GM12892 (cell line): ENCODE data around the gene IFNA10. TPM values are rescaled to one million over a fixed set of nuclear protein-coding genes. Genes with fewer than 3 reads are reported as not detected.
A peak's percentile ranks its signal among the peaks of the same experiment; 100 is the strongest.
"Not testable (repeated sequence)": the region's sequence is repeated elsewhere in the genome, so short reads cannot be mapped to it uniquely, and the experiment has no call there.

Experiments
- DNase-seq: peaks from one replicate; pipeline ENCODE4 v3.0.0; 2011; ENCODE audit not compliant: insufficient read length
- FAIRE-seq: peaks from 2 replicates; lab custom pipeline; 2011; peaks lifted over from hg19 to GRCh38; lab: Jason Lieb, UNC
- POLR2A ChIP-seq: IDR thresholded peaks from 2 replicates; pipeline ENCODE4 v1.6.1; 2011; ENCODE audit warnings: low read depth, low read length, control low read depth
- POLR2AphosphoS5 ChIP-seq: IDR thresholded peaks from 2 replicates; pipeline ENCODE4 v1.6.1; 2011; ENCODE audit warnings: low read depth, low read length, control low read depth
- TAF1 ChIP-seq: IDR thresholded peaks from 2 replicates; pipeline ENCODE4 v1.6.1; 2011; ENCODE audit warnings: low read depth, mild to moderate bottlenecking, control low read depth, low read length, borderline replicate concordance
- polyA plus RNA-seq: library from polyadenylated mRNA; unstranded; fragments of >200 nt; gene quantifications from one replicate; pipeline ENCODE4 v1.2.1, GENCODE V29; 2012; ENCODE audit warnings: missing spikeins, inconsistent platforms; ENCODE audit not compliant: missing spikeins

IFNA10 gene
- not detected for polyA plus RNA-seq

DNA sequence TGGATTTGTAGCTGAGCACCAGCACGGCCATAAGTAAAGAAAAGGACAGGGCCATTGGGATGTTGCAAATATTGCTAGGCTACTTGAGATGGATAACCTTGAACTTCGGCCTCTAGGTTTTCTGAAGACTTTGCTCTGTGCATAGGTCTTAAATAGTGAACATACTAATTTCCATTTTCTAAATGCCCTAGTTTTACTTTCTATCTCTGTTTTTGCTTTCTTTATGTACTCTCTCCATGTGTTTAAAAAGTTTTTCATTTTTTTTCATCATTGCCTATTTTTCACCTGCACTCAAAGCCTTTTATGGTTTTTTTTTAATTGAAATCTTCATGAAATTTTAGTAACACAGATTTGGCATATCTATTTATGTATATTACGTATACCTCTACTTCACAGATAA is at the start of gene IFNA10:
TSS of gene IFNA10 (minus strand) at position 101 of the 400 bp plus-strand sequence. CDS start at position 55, 46 bp downstream.
- FAIRE-seq, DNase-seq: not testable (repeated sequence)

DNA sequence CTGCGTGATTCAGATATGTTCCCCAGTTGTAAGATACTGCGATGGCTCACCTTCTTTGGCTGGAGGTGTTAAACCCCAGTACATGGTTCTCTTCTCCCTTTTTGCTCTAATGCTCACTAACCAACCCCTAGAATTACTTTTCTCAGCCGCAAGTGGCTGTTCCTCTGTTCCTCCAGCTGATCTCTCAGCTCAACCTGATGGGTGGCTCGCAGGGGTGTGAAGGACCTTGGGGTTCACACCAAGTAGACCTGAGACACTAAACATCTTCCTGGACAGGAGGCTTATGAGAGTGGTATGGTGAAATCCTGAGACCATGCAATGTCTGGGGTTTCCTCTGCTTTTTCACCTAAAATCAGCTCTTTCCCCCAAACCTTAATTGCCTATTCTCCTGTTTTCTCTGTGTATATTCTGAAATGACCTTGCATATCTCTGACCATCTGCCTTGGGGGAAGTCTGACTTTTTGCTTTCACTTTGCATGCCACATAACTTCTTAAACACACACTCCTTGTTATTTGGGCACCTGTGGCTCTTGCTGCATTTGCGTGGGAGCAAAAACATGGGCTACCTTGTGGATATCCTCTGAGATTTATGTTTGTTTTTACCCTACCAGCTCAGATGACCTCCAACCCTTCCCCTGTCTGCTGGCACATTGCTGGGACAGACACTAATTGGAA is 48.7 kb upstream of the IFNA10 start:
- DNase-seq = no peak
- no peak for TF ChIP-seq POLR2AphosphoS5
- TF ChIP-seq TAF1 = no peak
- FAIRE-seq = no peak

DNA sequence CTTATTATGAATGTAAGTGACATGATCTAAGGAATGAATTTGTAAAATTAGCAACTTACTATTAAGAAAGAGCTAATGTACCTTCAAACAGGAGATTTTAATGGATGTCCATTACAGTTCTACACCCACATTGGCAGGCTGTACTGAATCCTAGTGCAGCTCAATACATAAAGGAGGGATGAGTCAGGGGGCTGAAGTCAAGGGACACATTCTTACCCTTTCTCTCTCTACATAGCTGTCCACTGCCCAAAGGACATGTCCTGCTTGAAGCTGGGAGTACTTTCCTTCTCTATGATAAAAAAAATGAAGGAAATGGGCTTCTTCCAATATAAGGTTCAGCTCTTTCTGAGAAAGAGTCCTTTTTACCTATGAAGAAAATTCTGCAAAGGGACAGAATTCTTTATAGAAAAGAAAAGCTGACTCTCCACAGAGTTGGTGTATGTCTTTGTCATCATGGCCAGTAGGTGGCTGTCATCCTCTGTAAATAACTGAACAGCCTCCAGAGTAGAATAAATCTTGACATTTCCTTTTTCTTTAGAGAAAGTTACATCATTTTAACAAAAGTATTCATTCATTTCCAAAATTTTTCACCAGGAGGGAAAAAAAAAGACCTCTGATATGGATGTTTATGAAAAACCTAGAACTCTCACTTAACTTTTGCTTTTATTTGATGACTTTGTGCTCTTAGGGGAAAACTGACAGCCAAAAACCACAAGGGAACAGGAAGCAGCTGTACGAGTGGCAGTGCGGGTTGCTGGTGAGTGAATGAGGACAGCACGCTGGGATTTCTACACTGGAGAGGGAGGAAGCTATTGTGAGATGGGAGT is 46.0 kb upstream of the IFNA10 start:
- DNase-seq (no peak), FAIRE-seq (no peak)
- TF ChIP-seq POLR2A = no peak
- TF ChIP-seq TAF1 = no peak
- no peak for TF ChIP-seq POLR2AphosphoS5

DNA sequence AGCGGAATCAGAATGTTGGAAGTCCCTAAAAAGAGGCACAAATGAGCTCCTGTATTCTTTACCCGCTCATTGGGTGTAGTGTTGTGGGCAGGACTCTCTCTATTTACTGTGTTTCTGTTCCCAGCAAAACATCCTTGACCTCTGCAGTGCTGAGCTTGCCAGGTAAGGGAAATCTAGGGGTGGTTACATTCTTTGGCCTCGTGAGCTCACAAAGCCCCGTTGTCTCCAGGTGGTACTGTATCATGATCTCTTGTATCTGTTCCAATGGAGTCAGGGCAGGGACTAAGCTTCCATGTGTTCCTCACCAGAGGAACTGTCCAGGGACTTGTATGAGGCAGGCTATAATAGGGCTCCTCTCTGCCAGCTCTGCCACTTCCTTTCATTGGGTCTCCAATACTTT is 44.7 kb upstream of the IFNA10 start:
- FAIRE-seq (no peak), DNase-seq (no peak)
- no peak for TF ChIP-seq POLR2A
- TF ChIP-seq TAF1 = no peak
- TF ChIP-seq POLR2AphosphoS5 = no peak

DNA sequence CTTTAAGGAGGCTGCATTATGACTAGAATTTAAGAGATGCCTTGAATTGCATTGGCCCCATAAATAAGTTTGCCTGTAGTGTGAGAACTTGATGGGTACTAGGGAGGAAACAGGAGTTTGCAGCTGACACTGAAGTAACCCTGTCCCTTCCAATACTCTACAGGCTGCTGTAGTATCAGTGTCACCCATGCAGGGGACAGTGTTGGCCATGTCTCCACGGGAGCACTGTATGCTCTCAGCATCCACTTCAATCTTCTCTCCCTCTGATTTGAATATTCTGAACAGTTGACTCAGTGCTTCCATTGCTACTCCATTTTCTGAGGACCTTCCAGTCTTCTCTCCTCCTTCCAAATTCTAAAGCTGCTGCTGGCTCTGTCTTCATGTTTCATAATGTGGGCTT is 44.2 kb upstream of the IFNA10 start:
- DNase-seq (no peak), FAIRE-seq (peak; percentile 33)
- no peak for TF ChIP-seq POLR2A
- TF ChIP-seq TAF1 = no peak

DNA sequence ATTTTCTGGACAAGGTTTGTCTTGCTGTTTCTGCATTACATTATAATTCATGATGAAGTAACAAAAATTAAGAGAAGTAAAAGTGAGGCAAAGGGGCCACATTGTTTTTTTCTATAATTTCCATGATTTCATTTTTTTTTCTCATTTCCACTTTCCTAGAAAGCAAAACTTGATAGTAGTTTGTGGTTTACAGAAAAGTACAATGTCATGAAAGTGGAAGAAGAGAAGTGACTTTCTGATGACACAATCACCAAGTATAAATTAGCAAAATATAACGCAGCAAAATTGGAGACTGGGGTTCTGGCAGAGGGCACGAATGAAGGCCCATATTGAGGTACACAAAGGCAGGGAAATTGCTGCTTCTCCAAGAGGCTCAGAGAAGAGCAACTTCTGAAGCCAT is 37.9 kb upstream of the IFNA10 start:
- no peak for TF ChIP-seq POLR2AphosphoS5
- no peak for TF ChIP-seq POLR2A
- TF ChIP-seq TAF1 = no peak
- no peak for DNase-seq
- FAIRE-seq = no peak

DNA sequence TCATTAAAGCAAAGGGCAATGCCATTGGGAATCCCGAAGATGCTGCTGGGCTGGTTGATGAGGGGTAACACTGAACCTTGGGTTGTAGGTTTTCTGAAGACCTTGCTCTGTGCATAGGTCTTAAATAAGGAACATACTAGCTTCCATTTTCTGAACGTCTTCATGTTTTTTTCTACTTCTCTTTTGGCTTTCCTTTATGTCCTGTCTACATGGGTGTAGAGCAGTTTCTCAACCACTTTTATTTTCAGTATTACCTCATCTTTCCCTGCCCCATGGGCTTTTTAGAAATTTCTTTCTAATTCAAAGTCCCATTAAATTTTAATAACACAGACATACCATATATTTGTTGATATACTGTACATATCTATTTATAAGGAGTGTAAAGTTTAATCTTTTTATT is 33.0 kb upstream of the IFNA10 start, which contains the start of gene IFNA14:
TSS of gene IFNA14 (minus strand) at position 95 of the 400 bp plus-strand sequence. CDS start at position 25, 70 bp downstream.
- DNase-seq (no peak), FAIRE-seq (no peak)
- TF ChIP-seq TAF1 (no peak), POLR2AphosphoS5 (no peak), POLR2A (no peak)

DNA sequence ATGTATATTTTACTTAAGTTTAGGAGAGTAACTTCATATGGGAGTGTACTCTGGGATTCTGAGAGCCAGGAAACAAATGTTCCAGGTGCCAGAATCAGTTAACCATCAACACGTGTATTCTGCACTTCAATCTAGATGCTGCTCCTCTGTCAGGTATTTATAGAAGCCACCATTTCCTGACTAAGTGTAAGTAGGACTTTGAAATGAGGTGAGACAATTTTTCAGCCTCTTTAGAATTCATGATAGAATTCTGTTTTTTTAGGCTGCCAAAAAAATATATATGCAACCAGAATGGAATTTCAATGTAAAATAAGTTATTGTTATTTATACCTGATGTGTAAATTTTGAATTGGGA is 29.4 kb upstream of the IFNA10 start:
- not testable (repeated sequence) for DNase-seq, FAIRE-seq

DNA sequence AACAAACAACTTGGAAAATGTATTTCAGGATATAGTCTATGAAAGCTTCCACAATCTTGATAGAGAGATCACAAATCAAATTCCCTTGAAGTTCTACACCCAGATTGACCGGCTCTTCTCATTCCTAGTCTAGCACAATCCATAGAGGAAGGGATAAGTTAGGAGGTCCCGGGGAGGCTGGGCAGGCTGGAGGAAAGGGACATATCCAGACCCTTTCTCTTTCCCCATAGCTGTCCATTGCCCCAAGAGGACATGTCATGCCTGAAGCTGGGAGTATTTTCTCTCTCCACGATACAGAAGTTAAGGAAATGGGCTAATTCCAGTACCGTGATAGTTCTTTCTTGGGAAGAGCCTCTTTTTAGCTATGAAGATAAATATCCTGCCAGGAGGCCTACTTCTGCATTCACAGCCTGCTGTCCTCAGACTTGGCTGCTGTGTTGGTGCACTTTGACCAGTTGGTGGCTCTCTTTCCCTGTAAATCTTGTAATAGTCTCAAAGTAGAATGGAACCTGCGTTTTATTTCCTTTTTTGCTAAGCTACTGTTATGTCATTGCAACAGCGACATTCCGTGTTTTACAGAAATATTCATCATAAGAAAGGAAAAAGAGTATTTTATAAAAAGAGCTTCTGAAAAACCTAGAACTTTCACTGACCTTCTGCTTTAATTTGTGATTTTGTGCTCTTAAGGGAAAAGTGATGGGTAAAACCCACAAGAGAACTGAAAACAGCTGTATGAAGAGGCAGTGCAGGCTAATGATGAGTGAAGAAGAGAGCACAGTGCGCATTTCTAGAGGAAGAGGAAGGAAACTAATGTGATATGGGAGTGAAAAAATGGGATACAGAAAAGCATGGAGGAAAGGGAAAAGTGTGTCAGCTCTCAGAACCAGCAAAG is 28.8 kb upstream of the IFNA10 start:
- peak; percentile 63 for FAIRE-seq
- not testable (repeated sequence) for DNase-seq

DNA sequence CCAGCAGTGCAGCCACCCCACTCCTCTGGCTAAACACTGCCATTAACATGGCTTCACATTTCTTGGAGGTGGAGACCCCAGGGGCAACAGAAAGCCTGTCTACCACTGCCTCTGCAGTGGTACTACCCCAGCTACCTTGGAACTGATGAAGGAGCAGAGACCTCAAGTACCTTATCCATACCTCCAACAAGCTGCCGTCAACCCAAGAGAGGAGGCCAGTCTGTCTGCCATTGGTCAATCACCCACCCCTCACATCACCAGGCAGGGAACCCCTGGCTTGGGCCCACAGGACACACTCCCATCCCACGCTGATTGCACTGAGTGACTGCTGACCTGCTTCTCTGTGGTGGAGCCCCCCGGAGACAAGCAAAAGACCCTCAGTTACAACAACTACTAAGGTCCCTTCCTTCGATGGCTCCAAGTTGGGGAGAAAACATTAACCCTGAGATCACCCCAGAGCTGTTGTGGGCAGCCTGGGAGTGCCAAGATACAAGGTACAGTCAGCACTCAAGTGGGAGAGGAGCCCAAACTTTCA is 27.3 kb upstream of the IFNA10 start:
- FAIRE-seq (no peak), DNase-seq (no peak)
- TF ChIP-seq POLR2A (no peak), TAF1 (no peak), POLR2AphosphoS5 (no peak)

DNA sequence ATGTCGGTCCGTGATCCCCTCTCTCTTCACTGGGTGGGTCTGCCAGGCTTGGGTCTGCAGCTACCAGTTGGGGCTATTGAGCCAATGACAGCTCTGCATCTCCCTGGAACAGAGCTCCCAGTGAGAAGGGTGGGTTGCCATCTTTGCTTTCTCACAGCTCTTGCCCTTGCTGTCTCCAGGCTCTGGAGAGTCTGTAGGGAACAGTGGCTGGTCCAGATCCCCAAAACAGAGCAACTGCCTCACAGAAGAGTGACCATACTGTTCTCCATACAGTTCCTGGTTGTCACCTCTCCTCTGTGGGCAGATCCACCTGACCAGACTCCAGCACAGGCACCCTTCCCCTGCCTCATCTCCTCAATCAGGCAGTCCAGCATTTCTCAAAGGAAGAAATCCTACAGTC is 26.3 kb upstream of the IFNA10 start:
- no peak for DNase-seq
- TF ChIP-seq POLR2AphosphoS5 = no peak
- TF ChIP-seq POLR2A = no peak
- TF ChIP-seq TAF1 = no peak
- FAIRE-seq = no peak

DNA sequence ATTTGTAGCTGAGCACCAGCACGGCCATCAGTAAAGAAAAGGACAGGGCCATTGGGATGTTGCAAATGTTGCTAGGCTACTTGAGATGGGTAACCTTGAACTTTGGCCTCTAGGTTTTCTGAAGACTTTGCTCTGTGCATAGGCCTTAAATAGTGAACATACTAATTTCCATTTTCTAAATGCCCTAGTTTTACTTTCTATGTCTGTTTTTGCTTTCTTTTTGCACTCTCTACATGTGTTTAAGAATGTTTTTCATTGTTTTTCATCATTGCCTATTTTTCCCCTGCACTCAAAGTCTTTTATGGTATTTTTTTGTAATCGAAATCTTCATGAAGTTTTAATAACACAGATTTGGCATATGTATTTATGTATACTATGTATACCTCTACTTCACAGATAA is 21.2 kb upstream of the IFNA10 start, which contains the start of gene IFNA17:
TSS of gene IFNA17 (minus strand) at position 101 of the 400 bp plus-strand sequence. CDS start at position 52, 49 bp downstream.
- TF ChIP-seq TAF1 (no peak), POLR2AphosphoS5 (no peak), POLR2A (no peak)
- DNase-seq (no peak), FAIRE-seq (no peak)

DNA sequence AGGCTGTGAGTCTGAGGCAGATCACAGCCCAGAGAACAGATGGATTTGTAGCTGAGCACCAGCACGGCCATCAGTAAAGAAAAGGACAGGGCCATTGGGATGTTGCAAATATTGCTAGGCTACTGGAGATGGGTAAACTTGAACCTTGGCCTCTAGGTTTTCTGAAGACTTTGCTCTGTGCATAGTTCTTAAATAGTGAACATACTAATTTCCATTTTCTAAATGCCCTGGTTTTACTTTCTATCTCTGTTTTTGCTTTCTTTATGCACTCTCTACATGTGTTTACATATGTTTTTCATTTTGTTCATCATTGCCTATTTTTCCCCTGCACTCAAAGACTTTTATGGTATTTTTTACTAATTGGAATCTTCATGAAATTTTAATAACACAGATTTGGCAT is 10.3 kb upstream of the IFNA10 start, which contains the start of gene IFNA16:
TSS of gene IFNA16 (minus strand) at position 101 of the 400 bp plus-strand sequence. CDS start at position 95, 6 bp downstream.
- FAIRE-seq, DNase-seq: not testable (repeated sequence)

DNA sequence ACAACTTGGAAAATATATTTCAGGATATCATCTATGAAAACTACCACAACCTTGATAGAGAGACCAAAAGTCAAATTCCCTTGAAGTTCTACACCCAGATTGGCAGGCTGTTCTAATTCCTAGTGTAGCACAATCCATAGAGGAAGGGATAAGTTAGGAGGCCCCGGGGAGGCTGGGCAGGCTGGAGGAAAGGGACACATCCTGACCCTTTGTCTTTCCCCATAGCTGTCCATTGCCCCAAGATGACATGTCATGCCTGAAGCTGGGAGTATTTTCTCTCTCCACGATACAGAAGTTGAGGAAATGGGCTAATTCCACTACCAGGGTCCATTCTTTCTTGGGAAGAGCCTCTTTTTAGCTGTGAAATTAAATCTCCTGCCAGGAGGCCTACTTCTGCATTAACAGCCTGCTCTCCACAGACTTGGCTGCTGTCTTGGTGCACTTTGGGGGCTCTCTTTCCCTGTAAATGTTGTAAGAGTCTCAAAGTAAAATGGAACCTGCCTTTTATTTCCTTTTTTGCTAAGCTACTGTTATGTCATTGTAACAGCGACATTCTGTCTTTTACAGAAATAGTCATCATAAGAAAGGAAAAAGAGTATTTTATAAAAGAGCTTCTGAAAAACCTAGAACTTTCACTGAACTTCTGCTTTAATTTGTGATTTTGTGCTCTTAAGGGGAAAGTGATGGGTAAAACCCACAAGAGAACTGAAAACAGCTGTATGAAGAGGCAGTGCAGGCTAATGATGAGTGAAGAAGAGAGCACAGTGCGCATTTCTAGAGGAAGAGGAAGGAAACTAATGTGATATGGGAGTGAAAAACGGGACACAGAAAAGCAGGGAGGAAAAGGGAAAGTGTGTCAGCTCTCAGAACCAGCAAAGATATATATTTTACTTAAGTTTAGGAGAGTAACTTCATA is 6.7 kb upstream of the IFNA10 start:
- FAIRE-seq, DNase-seq: not testable (repeated sequence)

DNA sequence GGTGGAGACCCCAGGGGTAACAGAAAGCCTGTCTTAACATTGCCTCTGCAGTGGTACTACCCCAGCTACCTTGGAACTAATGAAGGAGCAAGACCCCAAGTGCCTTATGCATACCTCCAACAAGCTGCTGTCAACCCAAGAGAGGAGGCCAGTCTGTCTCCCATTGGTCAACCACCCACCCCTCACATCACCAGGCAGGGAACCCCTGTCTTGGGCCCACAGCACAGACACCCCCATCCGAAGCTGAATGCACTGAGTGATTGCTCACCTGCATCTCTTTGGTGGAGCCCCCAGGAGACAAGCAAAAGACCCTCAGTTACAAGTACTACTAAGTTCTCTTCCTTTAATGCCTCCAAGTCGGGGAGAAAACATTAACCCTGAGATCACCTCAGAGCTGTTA is 5.2 kb upstream of the IFNA10 start:
- DNase-seq, FAIRE-seq: not testable (repeated sequence)

DNA sequence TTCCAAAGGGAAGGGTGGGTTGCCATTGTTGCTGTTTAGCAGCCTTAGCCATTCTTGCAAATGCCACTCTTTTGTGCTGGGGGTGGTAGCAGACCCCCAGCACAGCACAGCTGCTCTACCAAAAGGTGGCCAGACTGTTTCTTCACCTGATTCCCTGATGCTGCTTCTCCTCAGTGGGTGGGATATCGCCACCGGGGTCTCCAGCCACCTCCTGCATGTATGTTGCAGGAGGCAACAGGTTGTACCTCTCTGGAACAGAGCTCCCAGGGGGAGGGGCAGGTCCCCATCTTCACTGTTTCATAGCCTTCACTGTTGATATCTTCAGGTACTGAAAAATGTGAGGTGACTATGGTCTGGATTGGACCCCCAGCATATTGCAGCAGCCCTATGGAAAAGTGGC is 3.8 kb upstream of the IFNA10 start:
- DNase-seq, FAIRE-seq: not testable (repeated sequence)
